ENCODE results near the gene AK8. TPM values are rescaled to one million over a fixed set of nuclear protein-coding genes. Genes with fewer than 3 reads are reported as not detected.
A peak's percentile ranks its signal among the peaks of the same experiment; 100 is the strongest.

The AK8 gene
- total and polyA plus RNA-seq, 9 of the 15 experiments (the other 6 are each of a cell fraction or from before 2014, with no cell fraction given): 0.06 to 0.37 TPM; not detected in 7

DNA sequence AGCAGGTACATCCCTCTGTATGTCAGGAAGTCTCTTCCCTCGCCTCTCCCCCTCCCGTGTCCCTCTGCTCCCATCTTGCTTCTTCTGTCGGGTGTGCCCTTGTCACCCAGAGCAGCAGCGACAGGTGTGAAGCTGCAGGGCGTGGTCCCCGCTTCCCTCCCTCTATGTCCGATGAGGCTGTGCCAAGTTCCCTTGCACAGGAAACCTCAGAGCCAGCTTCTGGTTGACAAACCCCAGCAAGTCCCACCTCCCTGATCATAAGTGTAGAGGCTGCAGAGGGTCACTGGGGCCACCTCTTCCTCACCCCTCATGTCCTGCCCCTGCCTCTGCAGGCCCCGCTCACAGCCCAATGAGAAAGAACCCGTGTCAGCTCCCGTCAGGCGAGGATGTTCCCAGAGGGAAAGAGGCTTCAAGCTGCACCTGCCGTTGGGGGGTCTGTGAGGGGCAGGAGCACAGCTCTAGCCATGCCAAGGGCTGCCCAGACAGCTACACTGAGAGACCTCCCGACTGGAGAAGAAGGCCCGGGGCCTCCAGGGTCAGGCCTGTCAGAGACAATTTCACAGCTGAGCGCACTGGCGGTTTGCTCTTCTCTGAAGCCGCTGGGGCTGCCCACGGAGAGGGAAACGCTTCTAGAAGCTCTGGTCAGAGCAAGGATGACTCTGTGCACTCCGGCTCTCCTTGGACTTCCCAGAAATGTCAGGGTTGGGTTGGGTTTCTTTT, 73.3 kb downstream of the AK8 start (continued):
- TF ChIP-seq NFE2L1 (tag; IDR thresholded peaks at IDR 0.05; ENCODE audit: borderline replicate concordance, low read depth) (no peak), NFATC3 (IDR thresholded peaks at IDR 0.05) (no peak), MECOM (CRISPR knock-in tag; IDR thresholded peaks at IDR 0.05) (no peak), CC2D1A (IDR thresholded peaks at IDR 0.05) (no peak), ZC3H8 (IDR thresholded peaks at IDR 0.05) (no peak), ZNF121 (CRISPR knock-in tag; conservative IDR thresholded peaks at IDR 0.05) (no peak), HMG20A (CRISPR knock-in tag; conservative IDR thresholded peaks at IDR 0.05) (no peak), POLR2B (IDR thresholded peaks at IDR 0.05; ENCODE audit: low read depth, partially characterized antibody) (no peak), ZNF384 (IDR thresholded peaks at IDR 0.05; ENCODE audit: low read depth, low read length) (no peak)

- H4K20me1 ChIP-seq (replicated peaks; ENCODE audit: control insufficient read depth, insufficient read depth, low read length): peaks cover 9% of the 10 kb centered on the region
- H3K9me3 ChIP-seq (replicated peaks; ENCODE audit: control insufficient read depth, insufficient read depth, low read depth, low read length): 0 out of 2 replicates have a peak, but pooled peaks cover 2% of the 10 kb centered on the region
- POLR2A ChIA-PET: interaction anchor here (0.6 to 1.0 kb wide), 5 partner anchors 25 to 287 kb away, joined by 3 to 5 read pairs (median 3); no protein-coding TSS in a partner anchor
- DNase-seq (ENCODE audit: extremely low read depth in 1 of 4, low spot score in 3 of 4) (peak in 2 of 4 experiments; percentile 37 to 54), FAIRE-seq (no peak), ATAC-seq (peak; percentile 42)
- no peak overlapping the region for H2AFZ ChIP-seq (ENCODE audit: low read depth, low read length)
- H3K36me3 ChIP-seq (ENCODE audit: control insufficient read depth, insufficient read depth, low read length): no peaks in the 10 kb centered on the region
- peaks cover 4% of the 10 kb centered on the region for H3K9me1 ChIP-seq (ENCODE audit: control insufficient read depth, insufficient read depth, low read length)
- no TSS peak for BruUV-seq (replicated peaks)
- H3K79me2 ChIP-seq (ENCODE audit: control insufficient read depth, insufficient read depth, low read length): no peaks in the 10 kb centered on the region
- H3K27me3 ChIP-seq (ENCODE audit: control insufficient read depth in 2 of 2, insufficient read depth in 2 of 2, low read length in 2 of 2): peaks cover 29 to 52% of the 10 kb centered on the region in 2 experiments
- no peak overlapping the region for H3K27ac ChIP-seq (ENCODE audit: extremely low read depth, low read depth, low read length)
- WGBS (ENCODE audit: insufficient coverage, low coverage, missing lambda C conversion rate): 7% methylated on average over 16 of the region's 17 CpGs
- CTCF ChIA-PET (ENCODE audit: low intra/inter-chr PET ratio): interaction anchor here (3.4 kb wide), 1 partner anchor 295 kb away, joined by 30 read pairs; no protein-coding TSS in a partner anchor
- TF ChIP-seq TRIM28 (IDR thresholded peaks at IDR 0.05) (no peak), KLF10 (CRISPR knock-in tag; IDR thresholded peaks at IDR 0.05) (no peak), TCF3 (CRISPR knock-in tag; IDR thresholded peaks at IDR 0.05) (no peak), ZKSCAN1 (IDR thresholded peaks at IDR 0.05; ENCODE audit: low read depth, low read length) (no peak), ARNT (IDR thresholded peaks at IDR 0.05) (no peak), ZBTB7A (IDR thresholded peaks at IDR 0.05; ENCODE audit: borderline replicate concordance, control insufficient read depth, low read depth, low read length) (peak; percentile 22; the same call in 1 of the 2 replicates), NCOA2 (IDR thresholded peaks at IDR 0.05; ENCODE audit: partially characterized antibody in 2 of 2) (no peak), E4F1 (CRISPR knock-in tag; IDR thresholded peaks at IDR 0.05; ENCODE audit: borderline replicate concordance) (no peak), TAF7 (tag; IDR thresholded peaks at IDR 0.05) (no peak)
- TF ChIP-seq, protein P1, sequence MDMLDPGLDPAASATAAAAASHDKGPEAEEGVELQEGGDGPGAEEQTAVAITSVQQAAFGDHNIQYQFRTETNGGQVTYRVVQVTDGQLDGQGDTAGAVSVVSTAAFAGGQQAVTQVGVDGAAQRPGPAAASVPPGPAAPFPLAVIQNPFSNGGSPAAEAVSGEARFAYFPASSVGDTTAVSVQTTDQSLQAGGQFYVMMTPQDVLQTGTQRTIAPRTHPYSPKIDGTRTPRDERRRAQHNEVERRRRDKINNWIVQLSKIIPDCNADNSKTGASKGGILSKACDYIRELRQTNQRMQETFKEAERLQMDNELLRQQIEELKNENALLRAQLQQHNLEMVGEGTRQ (CRISPR knock-in tag; IDR thresholded peaks at IDR 0.05): 0 out of 2 replicates have a peak, but pooled peaks have one; percentile 26
- H3K9ac ChIP-seq (ENCODE audit: insufficient read depth in 1 of 2, low read depth in 2 of 2, low read length in 2 of 2): peak overlapping the region in 1 of 2 experiments; percentile 41; a peak in 2 of 4 replicates
- H3K4me2 ChIP-seq (ENCODE audit: insufficient read depth, low read length): no peak overlapping the region
- in situ Hi-C loops (cut with MboI) (no loop called here), intact Hi-C loops (cut with micrococcal nuclease) (loop anchor here (5.0 kb wide), 1 partner anchor 100 kb away; no protein-coding TSS in a partner anchor)
- H3K4me1 ChIP-seq (replicated peaks in 1 of 2; ENCODE audit: control insufficient read depth in 2 of 2, insufficient read depth in 2 of 2, low read length in 2 of 2): peaks cover 15 to 29% of the 10 kb centered on the region in 2 experiments
- H3K4me3 ChIP-seq: no peak overlapping the region
These were observed 75.8 kb downstream of the AK8 start for GRCh38 chr9:132802121-132802795.

All from K562 (cell line).